GM21423 (cell line): ENCODE data around the gene SRRM1.
A peak's percentile ranks its signal among the peaks of the same experiment; 100 is the strongest.
"Not testable (repeated sequence)": the region's sequence is repeated elsewhere in the genome, so short reads cannot be mapped to it uniquely, and the experiment has no call there.

Experiments
- ATAC-seq: cut with Tn5 transposase; IDR thresholded peaks from one replicate; pipeline ENCODE4 v1.9.1; 2021; ENCODE audit warnings: mild to moderate bottlenecking, moderate library complexity; ENCODE audit not compliant: unreplicated experiment

The SRRM1 gene

GRCh38 chr1:24641646-24642151 lies 1.4 kb upstream of the SRRM1 start:
- ATAC-seq = no peak

GRCh38 chr1:24643363-24644099 lies 429 bp downstream of the SRRM1 start:
- ATAC-seq = peak; percentile 17

GRCh38 chr1:24644100-24644384 lies 940 bp downstream of the SRRM1 start:
- ATAC-seq = no peak

GRCh38 chr1:24648919-24649318 lies 5.8 kb downstream of the SRRM1 start:
- ATAC-seq = no peak

GRCh38 chr1:24652382-24652781 lies 9.3 kb downstream of the SRRM1 start:
- ATAC-seq = no peak

- no peak for ATAC-seq
Observed at GRCh38 chr1:24654010-24654409, 10.9 kb downstream of the SRRM1 start.

GRCh38 chr1:24656046-24656445 lies 12.9 kb downstream of the SRRM1 start:
- ATAC-seq = no peak

GRCh38 chr1:24657781-24658180 lies 14.7 kb downstream of the SRRM1 start:
- ATAC-seq = no peak

GRCh38 chr1:24659166-24659904 lies 16.2 kb downstream of the SRRM1 start:
- ATAC-seq = no peak

GRCh38 chr1:24659993-24660665 lies 17.0 kb downstream of the SRRM1 start:
- ATAC-seq = no peak

GRCh38 chr1:24664507-24665033 lies 21.5 kb downstream of the SRRM1 start:
- ATAC-seq = no peak

GRCh38 chr1:24666794-24667193 lies 23.7 kb downstream of the SRRM1 start:
- ATAC-seq = no peak

GRCh38 chr1:24671372-24671771 lies 28.3 kb downstream of the SRRM1 start:
- not testable (repeated sequence) for ATAC-seq

GRCh38 chr1:24672686-24673085 lies 29.6 kb downstream of the SRRM1 start:
- not testable (repeated sequence) for ATAC-seq

GRCh38 chr1:24673341-24673740 lies 30.2 kb downstream of the SRRM1 start:
- no peak for ATAC-seq

- ATAC-seq = not testable (repeated sequence)
Observed at GRCh38 chr1:24678421-24678820, 35.3 kb downstream of the SRRM1 start.

- ATAC-seq = no peak
Observed at GRCh38 chr1:24679725-24680124, 36.6 kb downstream of the SRRM1 start.

- no peak for ATAC-seq
Observed at GRCh38 chr1:24683713-24684162, 40.6 kb downstream of the SRRM1 start.

GRCh38 chr1:24688033-24688432 lies 44.9 kb downstream of the SRRM1 start:
- no peak for ATAC-seq

GRCh38 chr1:24688621-24689195 lies 45.6 kb downstream of the SRRM1 start:
- no peak for ATAC-seq

- ATAC-seq = no peak
Observed at GRCh38 chr1:24691051-24691450, 47.9 kb downstream of the SRRM1 start.
